Ramos (cell line): Measurements from ENCODE around the gene GPSM1.

Experiments used
- in situ Hi-C: fragments of 300-500 bp; cut with MboI; formaldehyde crosslinking; loops from one replicate; pipeline ENCODE4 v1.14.3; 2022; ENCODE audit warnings: low sequenced_read_pairs; ENCODE audit not compliant: unreplicated experiment

The GPSM1 gene

GRCh38 chr9:136370037-136370436, 42.7 kb downstream of the GPSM1 start:
- in situ Hi-C loops: no loop called here

GRCh38 chr9:136370687-136371532, 43.6 kb downstream of the GPSM1 start:
- in situ Hi-C loops: no loop called here

- in situ Hi-C loops: no loop called here
Observed at GRCh38 chr9:136371533-136371880, 44.2 kb downstream of the GPSM1 start.

GRCh38 chr9:136372006-136372405, 44.7 kb downstream of the GPSM1 start:
- in situ Hi-C loops: no loop called here

GRCh38 chr9:136372561-136373299, 45.4 kb downstream of the GPSM1 start:
- in situ Hi-C loops: no loop called here

- in situ Hi-C loops: no loop called here
Observed at GRCh38 chr9:136373300-136374182, 46.2 kb downstream of the GPSM1 start, which contains the start of gene CARD9. TSS of gene CARD9 (minus strand) at chr9:136373669. CDS start at chr9:136372078, 1,591 bp downstream.

GRCh38 chr9:136374183-136374575, 46.8 kb downstream of the GPSM1 start:
- in situ Hi-C loops: no loop called here

- in situ Hi-C loops: no loop called here
Observed at GRCh38 chr9:136375096-136375495, 47.8 kb downstream of the GPSM1 start.

GRCh38 chr9:136376457-136376856, 49.1 kb downstream of the GPSM1 start:
- in situ Hi-C loops: no loop called here

- in situ Hi-C loops: no loop called here
Observed at GRCh38 chr9:136377341-136378169, 50.2 kb downstream of the GPSM1 start.

GRCh38 chr9:136378170-136379002, 51.0 kb downstream of the GPSM1 start:
- in situ Hi-C loops: no loop called here

GRCh38 chr9:136379003-136379287, 51.6 kb downstream of the GPSM1 start:
- in situ Hi-C loops: no loop called here

- in situ Hi-C loops: no loop called here
Observed at GRCh38 chr9:136379401-136379800, 52.1 kb downstream of the GPSM1 start.

GRCh38 chr9:136379891-136380290, 52.6 kb downstream of the GPSM1 start:
- in situ Hi-C loops: no loop called here

GRCh38 chr9:136380381-136380780, 53.0 kb downstream of the GPSM1 start:
- in situ Hi-C loops: no loop called here

GRCh38 chr9:136381311-136381710, 54.0 kb downstream of the GPSM1 start:
- in situ Hi-C loops: no loop called here

- in situ Hi-C loops: no loop called here
Observed at GRCh38 chr9:136381966-136382513, 54.7 kb downstream of the GPSM1 start.

GRCh38 chr9:136383436-136383835, 56.1 kb downstream of the GPSM1 start:
- in situ Hi-C loops: no loop called here

GRCh38 chr9:136385015-136385414, 57.7 kb downstream of the GPSM1 start:
- in situ Hi-C loops: no loop called here
